ENCODE measurements around the gene AP2A2.

The AP2A2 gene

DNA sequence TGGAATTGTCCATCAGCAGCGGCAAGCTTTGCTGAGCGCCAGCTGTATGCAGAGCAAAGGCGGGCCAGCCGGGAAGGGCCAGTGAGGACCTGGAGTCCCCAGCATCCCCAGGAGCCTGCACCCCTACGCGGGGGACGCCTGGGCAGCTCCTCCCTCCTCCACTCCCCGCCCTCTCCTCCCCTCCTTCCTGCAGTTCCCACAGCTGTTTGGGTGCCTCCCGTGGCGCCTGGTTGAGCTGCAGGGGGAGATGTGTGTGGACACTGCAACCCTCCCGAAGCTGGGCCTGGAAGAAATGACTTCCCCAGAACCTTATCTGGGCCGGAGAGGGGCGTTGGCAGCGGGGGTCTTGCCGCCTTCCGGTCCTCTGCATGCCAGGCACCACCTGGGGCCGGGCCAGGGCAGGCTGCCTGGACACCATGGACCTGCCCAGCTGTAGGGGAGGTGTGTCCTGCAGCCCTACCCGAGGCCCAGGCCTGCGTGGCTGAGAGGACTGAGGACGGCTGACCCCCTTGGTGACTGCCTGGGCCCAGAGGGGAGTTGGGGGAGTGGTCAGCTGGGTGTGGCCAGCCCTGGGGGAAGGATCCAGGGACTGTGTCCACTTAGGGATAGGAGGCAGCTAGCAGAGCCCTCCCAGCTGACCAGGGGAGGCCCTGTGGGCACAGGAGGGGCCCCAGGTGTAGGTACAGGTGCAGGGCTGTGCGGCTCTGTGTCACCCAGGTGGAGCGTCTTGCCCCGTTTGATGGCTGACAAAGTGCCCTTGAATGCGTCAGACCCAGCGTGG, 127.6 kb downstream of the AP2A2 start:
- peaks cover 3% of the 10 kb centered on the region for H3K4me1 ChIP-seq (ENCODE audit: insufficient read depth, poor library complexity, severe bottlenecking)
- no peaks in the 10 kb centered on the region for H3K27me3 ChIP-seq (ENCODE audit: insufficient read depth, poor library complexity, severe bottlenecking)
- no peaks in the 10 kb centered on the region for H3K9me3 ChIP-seq (ENCODE audit: severe bottlenecking)
- H3K4me3 ChIP-seq (ENCODE audit: severe bottlenecking): no peak overlapping the region
- ATAC-seq (ENCODE audit: low read depth): no peak
- TF ChIP-seq, protein P1, sequence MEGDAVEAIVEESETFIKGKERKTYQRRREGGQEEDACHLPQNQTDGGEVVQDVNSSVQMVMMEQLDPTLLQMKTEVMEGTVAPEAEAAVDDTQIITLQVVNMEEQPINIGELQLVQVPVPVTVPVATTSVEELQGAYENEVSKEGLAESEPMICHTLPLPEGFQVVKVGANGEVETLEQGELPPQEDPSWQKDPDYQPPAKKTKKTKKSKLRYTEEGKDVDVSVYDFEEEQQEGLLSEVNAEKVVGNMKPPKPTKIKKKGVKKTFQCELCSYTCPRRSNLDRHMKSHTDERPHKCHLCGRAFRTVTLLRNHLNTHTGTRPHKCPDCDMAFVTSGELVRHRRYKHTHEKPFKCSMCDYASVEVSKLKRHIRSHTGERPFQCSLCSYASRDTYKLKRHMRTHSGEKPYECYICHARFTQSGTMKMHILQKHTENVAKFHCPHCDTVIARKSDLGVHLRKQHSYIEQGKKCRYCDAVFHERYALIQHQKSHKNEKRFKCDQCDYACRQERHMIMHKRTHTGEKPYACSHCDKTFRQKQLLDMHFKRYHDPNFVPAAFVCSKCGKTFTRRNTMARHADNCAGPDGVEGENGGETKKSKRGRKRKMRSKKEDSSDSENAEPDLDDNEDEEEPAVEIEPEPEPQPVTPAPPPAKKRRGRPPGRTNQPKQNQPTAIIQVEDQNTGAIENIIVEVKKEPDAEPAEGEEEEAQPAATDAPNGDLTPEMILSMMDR (IDR thresholded peaks at IDR 0.05; ENCODE audit: poor library complexity, severe bottlenecking): no peak
- peak; percentile 45 for DNase-seq (ENCODE audit: low spot score)
- no peaks in the 10 kb centered on the region for H3K36me3 ChIP-seq (ENCODE audit: low read depth)
- no peak overlapping the region for H3K27ac ChIP-seq (ENCODE audit: poor library complexity, severe bottlenecking)

DNA sequence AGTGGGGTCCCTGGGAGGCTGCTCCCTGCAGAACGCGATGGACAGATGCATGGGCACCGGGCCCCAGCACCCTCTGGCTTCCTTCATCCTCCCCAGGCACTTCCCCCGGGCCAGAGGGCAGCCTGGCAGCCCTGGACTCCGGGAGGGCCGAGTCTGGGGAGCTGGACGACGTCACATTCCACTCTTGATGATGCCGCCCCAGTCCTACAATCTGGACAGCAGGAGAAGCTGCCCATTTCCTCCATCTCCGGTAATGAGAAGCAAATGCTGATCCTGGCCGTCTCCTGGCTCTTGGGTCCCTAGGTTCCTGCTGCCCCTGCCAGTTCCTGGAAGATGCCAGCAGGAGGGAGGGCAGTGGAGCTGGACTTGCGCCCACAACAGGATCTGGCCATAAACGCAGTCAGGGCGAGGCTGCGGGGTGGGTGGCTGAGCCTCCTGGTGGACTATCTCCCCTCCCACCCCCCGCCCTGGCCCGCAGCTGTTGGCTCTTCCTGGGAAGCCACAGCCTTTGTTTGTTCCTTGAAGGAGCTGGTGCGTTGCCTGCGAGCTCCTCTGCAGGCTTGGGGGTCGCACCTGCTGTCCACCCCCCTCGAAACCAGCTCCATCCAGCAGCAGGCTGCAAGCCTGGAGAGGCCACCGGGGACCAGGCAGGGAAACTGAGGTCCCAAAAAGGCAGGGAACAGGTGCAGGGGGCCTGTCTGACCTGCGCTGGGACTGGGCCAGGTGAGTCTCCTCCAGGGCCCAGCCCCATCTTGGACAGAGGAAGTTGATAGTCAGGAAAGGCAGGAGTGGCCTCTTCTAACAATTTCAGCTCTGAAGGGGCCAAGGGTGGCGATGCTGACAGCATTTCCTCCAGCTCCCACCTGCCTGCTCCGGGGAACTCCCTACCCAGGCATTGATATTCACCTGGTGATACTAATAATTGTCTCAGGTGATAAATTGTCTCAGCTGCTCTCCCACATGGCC, 128.8 kb downstream of the AP2A2 start:
- ATAC-seq (ENCODE audit: low read depth) (no peak), DNase-seq (ENCODE audit: low spot score) (peak; percentile 38)
- Histone ChIP-seq H3K4me1 (ENCODE audit: insufficient read depth, poor library complexity, severe bottlenecking) (peaks cover 3% of the 10 kb centered on the region), H3K27ac (ENCODE audit: poor library complexity, severe bottlenecking) (no peak overlapping the region), H3K36me3 (ENCODE audit: low read depth) (no peaks in the 10 kb centered on the region), H3K27me3 (ENCODE audit: insufficient read depth, poor library complexity, severe bottlenecking) (no peaks in the 10 kb centered on the region), H3K9me3 (ENCODE audit: severe bottlenecking) (no peaks in the 10 kb centered on the region), H3K4me3 (ENCODE audit: severe bottlenecking) (no peak overlapping the region)
- TF ChIP-seq, protein P1 (IDR thresholded peaks at IDR 0.05; ENCODE audit: poor library complexity, severe bottlenecking): no peak

DNA sequence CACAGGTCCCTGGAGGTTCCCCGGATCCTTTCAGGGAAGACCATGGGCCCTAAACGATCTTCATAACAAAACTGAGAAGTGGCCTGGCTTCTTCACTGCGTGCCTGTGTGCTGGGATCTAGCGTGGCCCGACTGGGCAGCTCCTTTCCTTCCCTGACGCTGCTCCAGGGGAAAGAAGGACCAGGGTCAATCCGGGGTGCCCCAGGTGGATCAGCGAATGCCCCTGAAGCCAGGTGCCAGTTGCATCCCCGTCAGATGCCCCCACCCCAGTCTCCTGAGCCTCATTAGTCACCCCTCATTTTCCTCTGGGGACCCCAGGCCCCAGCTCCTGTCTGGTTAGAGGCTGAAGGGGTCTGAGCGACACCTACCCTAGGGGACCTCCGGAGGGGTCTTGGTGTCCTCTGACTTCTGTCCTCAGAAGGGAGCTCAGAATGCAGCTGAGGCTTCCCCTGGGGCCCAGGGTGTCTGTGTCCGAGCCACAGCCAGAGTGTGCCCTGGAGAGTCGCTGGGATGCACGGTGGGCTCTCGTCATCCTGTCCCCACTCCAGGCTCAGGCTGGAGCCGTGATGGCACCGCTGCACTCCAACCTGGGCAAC, 129.5 kb downstream of the AP2A2 start:
- no peaks in the 10 kb centered on the region for H3K36me3 ChIP-seq (ENCODE audit: low read depth)
- TF ChIP-seq, protein P1 (IDR thresholded peaks at IDR 0.05; ENCODE audit: poor library complexity, severe bottlenecking): no peak
- no peak for ATAC-seq (ENCODE audit: low read depth)
- no peak overlapping the region for H3K27ac ChIP-seq (ENCODE audit: poor library complexity, severe bottlenecking)
- no peak overlapping the region for H3K4me3 ChIP-seq (ENCODE audit: severe bottlenecking)
- DNase-seq (ENCODE audit: low spot score): peak; percentile 54
- H3K27me3 ChIP-seq (ENCODE audit: insufficient read depth, poor library complexity, severe bottlenecking): no peaks in the 10 kb centered on the region
- H3K4me1 ChIP-seq (ENCODE audit: insufficient read depth, poor library complexity, severe bottlenecking): peaks cover 3% of the 10 kb centered on the region
- H3K9me3 ChIP-seq (ENCODE audit: severe bottlenecking): no peaks in the 10 kb centered on the region

DNA sequence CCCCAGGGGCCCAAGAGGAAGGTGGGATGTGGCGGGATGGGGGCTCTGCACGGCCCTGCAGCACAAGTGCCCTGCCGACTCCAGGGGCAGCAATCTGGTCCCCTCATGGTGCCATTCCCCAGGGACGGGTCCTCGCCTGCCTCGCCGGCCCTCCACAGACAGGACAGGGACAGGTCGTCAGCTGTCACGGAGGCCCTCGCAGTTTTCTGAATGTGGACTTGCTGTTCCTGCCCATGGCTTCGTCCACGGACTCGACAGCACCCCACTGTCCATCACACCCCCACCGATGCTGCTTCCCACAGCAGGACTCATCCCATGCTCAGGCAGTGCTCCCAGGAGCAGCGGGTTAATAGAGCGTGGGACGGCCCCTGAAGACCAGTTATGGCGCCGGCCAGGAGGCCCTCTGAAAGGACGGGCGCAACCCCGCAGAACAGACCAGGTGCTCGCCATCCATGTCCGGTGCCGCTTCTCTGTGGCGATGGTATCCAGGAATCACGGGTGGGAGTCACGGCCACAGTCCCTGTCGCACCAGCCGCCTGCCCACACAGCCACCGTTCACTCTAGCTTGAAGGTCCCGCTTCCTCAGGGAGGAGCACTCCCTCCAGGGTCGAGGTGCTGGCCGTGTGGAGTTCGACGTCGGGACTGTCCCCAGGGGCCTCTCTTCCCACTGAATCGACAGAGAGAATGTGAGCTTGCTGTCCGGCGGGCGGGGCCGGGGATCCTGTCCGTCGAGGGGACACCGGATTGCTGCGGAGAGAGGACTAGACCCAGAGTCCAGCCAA, 130.5 kb downstream of the AP2A2 start:
- DNase-seq (ENCODE audit: low spot score) (peak; percentile 58), ATAC-seq (ENCODE audit: low read depth) (no peak)
- Histone ChIP-seq H3K27me3 (ENCODE audit: insufficient read depth, poor library complexity, severe bottlenecking) (no peaks in the 10 kb centered on the region), H3K36me3 (ENCODE audit: low read depth) (no peaks in the 10 kb centered on the region), H3K4me1 (ENCODE audit: insufficient read depth, poor library complexity, severe bottlenecking) (peaks cover 7% of the 10 kb centered on the region), H3K4me3 (ENCODE audit: severe bottlenecking) (no peak overlapping the region), H3K9me3 (ENCODE audit: severe bottlenecking) (no peaks in the 10 kb centered on the region), H3K27ac (ENCODE audit: poor library complexity, severe bottlenecking) (no peak overlapping the region)
- TF ChIP-seq, protein P1 (IDR thresholded peaks at IDR 0.05; ENCODE audit: poor library complexity, severe bottlenecking): no peak
